Measurements from ENCODE around the gene PAX7.

PAX7 gene

DNA sequence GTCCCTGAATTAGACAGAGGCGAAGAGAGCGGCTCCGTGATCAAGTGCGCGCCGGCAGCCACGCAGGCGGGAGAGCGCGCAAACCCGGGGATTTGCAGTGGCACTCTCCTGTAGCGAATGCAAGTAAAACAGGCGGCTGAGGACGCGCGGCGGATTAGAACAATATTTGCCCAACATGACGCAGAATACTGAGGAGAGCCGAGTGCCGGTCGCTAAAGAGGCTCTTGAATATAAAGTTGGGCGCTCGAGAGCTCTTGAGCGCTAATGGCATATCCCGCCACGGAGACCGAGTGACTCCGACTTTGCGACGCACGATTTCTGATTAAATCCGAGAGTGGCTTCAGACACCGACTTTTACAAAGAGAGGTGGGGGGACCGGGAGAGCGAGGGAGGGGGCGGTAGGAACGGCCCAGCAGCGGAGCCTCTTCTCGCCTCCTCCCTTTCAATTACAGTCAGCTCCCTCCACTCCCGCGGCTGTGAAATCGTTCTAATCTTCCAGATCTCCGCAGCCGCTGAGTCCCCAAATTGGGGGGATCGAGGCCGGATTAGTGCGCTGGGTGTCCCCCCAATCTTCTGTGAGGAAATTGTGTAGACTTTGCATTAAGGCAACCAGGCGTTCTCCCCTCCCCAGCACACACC lies 2.3 kb downstream of the PAX7 start:
- H3K9me3 ChIP-seq (ENCODE audit: low read length): peaks cover 5% of the 10 kb centered on the region
- no peak overlapping the region for H2AFZ ChIP-seq (ENCODE audit: low read depth, low read length)
- peaks cover 2% of the 10 kb centered on the region for H3K4me1 ChIP-seq (ENCODE audit: insufficient read depth, low read length)
- H3K27me3 ChIP-seq (ENCODE audit: insufficient read depth, low read length): peaks cover 93% of the 10 kb centered on the region
- H3K4me3 ChIP-seq (ENCODE audit: low read length): peak overlapping the region; percentile 26
- H3K36me3 ChIP-seq (ENCODE audit: insufficient read depth, low read length): no peaks in the 10 kb centered on the region

DNA sequence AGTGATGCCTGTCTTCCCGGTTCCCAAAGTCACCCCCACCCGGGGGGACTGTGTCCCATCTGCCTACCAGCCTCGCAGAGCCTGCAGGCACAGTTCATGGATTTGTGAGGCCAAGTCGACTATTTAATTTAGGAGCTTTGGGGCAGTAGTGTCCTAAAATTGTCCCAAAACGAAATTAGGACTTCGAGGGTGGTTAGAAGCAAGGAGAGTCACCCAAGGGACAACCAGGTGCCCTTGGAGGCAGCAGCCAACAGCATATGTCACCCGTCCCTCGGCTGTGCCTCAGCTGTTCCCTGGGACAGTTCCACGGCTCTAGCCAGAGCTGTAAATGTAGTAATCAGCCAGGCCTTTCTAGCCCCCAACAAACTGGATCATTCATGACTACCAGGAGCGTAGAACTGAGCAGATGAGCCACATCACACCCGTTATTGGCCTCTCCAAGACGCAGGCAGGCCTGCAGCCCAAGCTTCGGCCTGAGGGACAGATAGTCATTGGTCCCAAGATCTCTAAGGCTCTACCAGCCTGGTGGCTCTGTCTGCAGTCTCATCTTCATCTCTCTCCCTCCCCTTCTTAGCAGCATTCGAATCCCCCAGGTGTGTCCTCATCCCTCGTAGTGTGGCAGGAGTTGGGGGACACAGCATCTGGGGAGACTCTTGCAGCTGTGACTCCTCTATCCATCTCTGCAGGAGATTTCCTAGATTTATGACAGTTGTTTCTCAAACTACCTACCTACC lies 2.9 kb downstream of the PAX7 start:
- peaks cover 5% of the 10 kb centered on the region for H3K9me3 ChIP-seq (ENCODE audit: low read length)
- H3K27me3 ChIP-seq (ENCODE audit: insufficient read depth, low read length): peaks cover 93% of the 10 kb centered on the region
- H3K36me3 ChIP-seq (ENCODE audit: insufficient read depth, low read length): no peaks in the 10 kb centered on the region
- H2AFZ ChIP-seq (ENCODE audit: low read depth, low read length): no peak overlapping the region
- H3K4me3 ChIP-seq (ENCODE audit: low read length): peak overlapping the region; percentile 26
- peaks cover 2% of the 10 kb centered on the region for H3K4me1 ChIP-seq (ENCODE audit: insufficient read depth, low read length)

DNA sequence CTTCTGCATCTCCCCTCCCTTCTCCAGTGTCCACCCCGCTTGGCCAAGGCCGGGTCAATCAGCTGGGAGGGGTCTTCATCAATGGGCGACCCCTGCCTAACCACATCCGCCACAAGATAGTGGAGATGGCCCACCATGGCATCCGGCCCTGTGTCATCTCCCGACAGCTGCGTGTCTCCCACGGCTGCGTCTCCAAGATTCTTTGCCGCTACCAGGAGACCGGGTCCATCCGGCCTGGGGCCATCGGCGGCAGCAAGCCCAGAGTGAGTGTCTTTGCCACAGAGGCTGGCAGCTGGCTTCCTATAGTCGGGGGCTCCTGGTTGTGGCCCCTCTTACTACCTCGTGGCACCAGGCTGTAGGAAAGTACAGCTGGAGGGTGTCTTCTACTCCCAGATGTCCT lies 3.6 kb downstream of the PAX7 start:
- Histone ChIP-seq H3K4me1 (ENCODE audit: insufficient read depth, low read length) (peaks cover 2% of the 10 kb centered on the region), H3K4me3 (ENCODE audit: low read length) (no peak overlapping the region), H3K36me3 (ENCODE audit: insufficient read depth, low read length) (no peaks in the 10 kb centered on the region), H3K9me3 (ENCODE audit: low read length) (peaks cover 5% of the 10 kb centered on the region), H2AFZ (ENCODE audit: low read depth, low read length) (no peak overlapping the region), H3K27me3 (ENCODE audit: insufficient read depth, low read length) (peaks cover 93% of the 10 kb centered on the region)

GRCh38 chr1:18635070-18635577 lies 4.5 kb downstream of the PAX7 start:
- H3K9me3 ChIP-seq (ENCODE audit: low read length): peaks cover 5% of the 10 kb centered on the region
- no peak overlapping the region for H3K4me3 ChIP-seq (ENCODE audit: low read length)
- no peak overlapping the region for H2AFZ ChIP-seq (ENCODE audit: low read depth, low read length)
- H3K36me3 ChIP-seq (ENCODE audit: insufficient read depth, low read length): no peaks in the 10 kb centered on the region
- H3K4me1 ChIP-seq (ENCODE audit: insufficient read depth, low read length): peaks cover 2% of the 10 kb centered on the region
- H3K27me3 ChIP-seq (ENCODE audit: insufficient read depth, low read length): peaks cover 93% of the 10 kb centered on the region

- H3K4me3 ChIP-seq (ENCODE audit: low read length): no peak overlapping the region
These were observed 5.4 kb downstream of the PAX7 start for GRCh38 chr1:18635891-18636595.

DNA sequence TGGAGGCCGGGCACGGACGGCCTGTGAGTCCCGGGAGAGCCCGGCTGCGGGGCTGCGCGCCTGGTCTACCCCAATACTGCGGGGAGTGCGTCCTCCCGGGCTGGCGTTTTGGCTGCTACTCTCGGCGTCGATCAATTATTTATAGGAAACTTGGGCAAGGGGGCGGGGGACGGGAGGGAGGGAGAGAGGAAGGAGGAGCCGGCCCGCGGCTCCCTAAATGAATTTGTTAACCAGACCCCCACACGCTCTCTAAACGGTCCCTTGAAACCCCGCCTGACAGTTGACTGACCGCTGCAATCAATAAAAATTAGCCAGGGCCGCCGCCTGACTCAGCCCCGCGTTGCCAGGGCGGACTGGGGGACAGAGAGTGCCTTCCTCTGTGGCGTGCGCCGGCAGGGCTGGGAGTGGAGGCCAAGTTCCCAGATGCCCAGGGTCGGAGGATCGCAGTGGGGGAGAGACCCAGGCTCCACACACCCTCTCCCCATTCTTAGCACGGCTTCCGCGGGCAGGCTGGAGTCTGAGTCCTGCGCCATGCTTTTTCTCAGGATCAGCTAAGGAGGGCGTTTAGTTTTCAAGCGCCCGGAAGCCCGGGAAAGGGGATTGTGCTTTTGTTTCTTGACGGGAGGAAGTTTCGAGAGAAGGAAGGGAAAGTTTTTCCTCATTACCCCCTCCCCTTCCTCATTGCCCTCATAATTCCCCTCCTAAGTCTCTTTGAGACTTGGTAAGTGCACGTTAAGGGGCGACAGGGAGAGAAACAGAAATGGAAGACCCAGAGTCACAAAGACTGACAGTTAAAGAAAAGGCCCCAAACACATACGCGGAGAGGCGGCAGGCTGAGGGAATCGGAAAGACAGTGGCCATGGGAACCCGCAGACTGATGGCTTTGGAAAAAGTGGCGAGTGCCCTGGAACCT lies 6.2 kb downstream of the PAX7 start:
- Histone ChIP-seq H3K4me1 (ENCODE audit: insufficient read depth, low read length) (no peaks in the 10 kb centered on the region), H3K4me3 (ENCODE audit: low read length) (no peak overlapping the region)

More at GRCh38 chr1:18635891-18636595, 5.4 kb downstream of the PAX7 start:
- Histone ChIP-seq H3K9me3 (ENCODE audit: low read length) (peaks cover 5% of the 10 kb centered on the region), H3K36me3 (ENCODE audit: insufficient read depth, low read length) (no peaks in the 10 kb centered on the region), H3K27me3 (ENCODE audit: insufficient read depth, low read length) (peaks cover 94% of the 10 kb centered on the region), H3K4me1 (ENCODE audit: insufficient read depth, low read length) (no peaks in the 10 kb centered on the region), H2AFZ (ENCODE audit: low read depth, low read length) (no peak overlapping the region)

GRCh38 chr1:18637511-18637960 lies 6.9 kb downstream of the PAX7 start:
- H3K4me3 ChIP-seq (ENCODE audit: low read length): no peak overlapping the region

More for the DNA sequence above, 6.2 kb downstream of the PAX7 start:
- Histone ChIP-seq H3K27me3 (ENCODE audit: insufficient read depth, low read length) (peaks cover 97% of the 10 kb centered on the region), H3K36me3 (ENCODE audit: insufficient read depth, low read length) (no peaks in the 10 kb centered on the region), H3K9me3 (ENCODE audit: low read length) (peaks cover 5% of the 10 kb centered on the region), H2AFZ (ENCODE audit: low read depth, low read length) (no peak overlapping the region)

GRCh38 chr1:18637962-18638834 lies 7.6 kb downstream of the PAX7 start:
- no peaks in the 10 kb centered on the region for H3K36me3 ChIP-seq (ENCODE audit: insufficient read depth, low read length)
- no peak overlapping the region for H2AFZ ChIP-seq (ENCODE audit: low read depth, low read length)
- H3K27me3 ChIP-seq (ENCODE audit: insufficient read depth, low read length): peaks cover 96% of the 10 kb centered on the region
- H3K4me1 ChIP-seq (ENCODE audit: insufficient read depth, low read length): no peaks in the 10 kb centered on the region
- no peak overlapping the region for H3K4me3 ChIP-seq (ENCODE audit: low read length)
- H3K9me3 ChIP-seq (ENCODE audit: low read length): peaks cover 5% of the 10 kb centered on the region

More at GRCh38 chr1:18637511-18637960, 6.9 kb downstream of the PAX7 start:
- Histone ChIP-seq H3K9me3 (ENCODE audit: low read length) (peaks cover 5% of the 10 kb centered on the region), H3K27me3 (ENCODE audit: insufficient read depth, low read length) (peaks cover 95% of the 10 kb centered on the region), H3K4me1 (ENCODE audit: insufficient read depth, low read length) (no peaks in the 10 kb centered on the region), H3K36me3 (ENCODE audit: insufficient read depth, low read length) (no peaks in the 10 kb centered on the region), H2AFZ (ENCODE audit: low read depth, low read length) (no peak overlapping the region)

DNA sequence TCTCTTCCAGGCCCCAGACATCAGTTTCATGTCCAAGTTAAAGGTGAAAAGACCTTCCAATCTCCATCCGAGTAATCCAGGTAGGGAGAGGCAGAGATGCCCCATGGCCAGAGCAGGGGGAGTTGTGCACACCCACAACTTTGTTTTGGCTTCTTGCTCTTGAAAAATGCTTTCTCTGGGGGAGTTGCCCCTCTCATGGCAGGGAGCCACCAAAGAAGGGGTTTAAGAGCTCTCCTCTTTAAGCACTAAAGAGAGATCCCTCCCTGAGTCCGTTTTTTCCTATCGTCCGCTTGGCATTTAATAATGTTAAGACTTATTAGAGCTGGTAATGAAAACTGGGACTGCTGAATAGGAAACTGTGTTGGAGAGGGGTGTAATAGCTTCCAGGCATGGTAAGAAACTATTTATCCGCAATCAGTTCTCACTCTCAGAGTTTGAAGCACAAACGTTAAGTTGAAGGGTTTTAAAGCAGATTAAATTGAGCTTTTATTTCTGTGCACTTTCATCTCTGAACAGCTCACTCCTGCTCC lies 8.3 kb downstream of the PAX7 start:
- Histone ChIP-seq H3K36me3 (ENCODE audit: insufficient read depth, low read length) (no peaks in the 10 kb centered on the region), H3K4me3 (ENCODE audit: low read length) (no peak overlapping the region), H3K4me1 (ENCODE audit: insufficient read depth, low read length) (peaks cover 2% of the 10 kb centered on the region), H3K27me3 (ENCODE audit: insufficient read depth, low read length) (peaks cover 96% of the 10 kb centered on the region), H2AFZ (ENCODE audit: low read depth, low read length) (no peak overlapping the region), H3K9me3 (ENCODE audit: low read length) (peaks cover 5% of the 10 kb centered on the region)

GRCh38 chr1:18639368-18640055 lies 8.9 kb downstream of the PAX7 start:
- Histone ChIP-seq H3K9me3 (ENCODE audit: low read length) (peaks cover 5% of the 10 kb centered on the region), H3K4me3 (ENCODE audit: low read length) (no peak overlapping the region), H2AFZ (ENCODE audit: low read depth, low read length) (no peak overlapping the region), H3K4me1 (ENCODE audit: insufficient read depth, low read length) (peaks cover 2% of the 10 kb centered on the region), H3K27me3 (ENCODE audit: insufficient read depth, low read length) (peaks cover 96% of the 10 kb centered on the region), H3K36me3 (ENCODE audit: insufficient read depth, low read length) (no peaks in the 10 kb centered on the region)
